ENCODE data around the gene PNKD. TPM values are rescaled to one million over a fixed set of nuclear protein-coding genes. Genes with fewer than 3 reads are reported as not detected.

PNKD gene
- total RNA-seq = 38.3 and 43.7 TPM in 2 replicates

GRCh38 chr2:218269900-218270720 is at the start of gene PNKD, which contains the start of gene AAMP:
Gene PNKD, plus strand, starts transcription at chr2:218270519. Its CDS starts 17 bp downstream, at chr2:218270536.
Gene AAMP, minus strand, starts transcription at chr2:218270137. Its CDS starts 51 bp downstream, at chr2:218270086.

GRCh38 chr2:218260742-218261422 is 9.4 kb upstream of the PNKD start, which contains the start of gene GPBAR1:
Gene GPBAR1, plus strand, starts transcription at chr2:218261015. Its CDS starts 1,710 bp downstream, at chr2:218262725.

GRCh38 chr2:218292048-218293014 is 22.0 kb downstream of the PNKD start, which contains the start of gene TMBIM1:
Gene TMBIM1, minus strand, starts transcription at chr2:218292503. Its CDS starts 10,362 bp downstream, at chr2:218282141.

GRCh38 chr2:218381916-218382366 is 111.6 kb downstream of the PNKD start, which contains the start of gene SLC11A1:
Gene SLC11A1, plus strand, starts transcription at chr2:218382273. Its CDS starts 96 bp downstream, at chr2:218382369.

Other genes starting within 250 kb of the PNKD start
- not detected in 2 replicates for gene RUFY4, start 201.3 kb upstream of the PNKD start, total RNA-seq
- gene CXCR2, start 144.5 kb upstream of the PNKD start, total RNA-seq = not detected in 2 replicates
- not detected in 2 replicates for gene CXCR1, start 103.6 kb upstream of the PNKD start, total RNA-seq
- 346 and 401 TPM in 2 replicates for gene ARPC2, start 53.3 kb upstream of the PNKD start, total RNA-seq
- not detected in 2 replicates for gene GPBAR1, start 9.5 kb upstream of the PNKD start, total RNA-seq
- 118 and 138 TPM in 2 replicates for gene AAMP, start 382 bp upstream of the PNKD start, total RNA-seq
- 165 and 227 TPM in 2 replicates for gene TMBIM1, start 22.0 kb downstream of the PNKD start, total RNA-seq
- gene CATIP, start 86.3 kb downstream of the PNKD start, total RNA-seq = 0.59 TPM in 1 of 2 replicates, not detected in the other
- 0.05 and 0.30 TPM in 2 replicates for gene SLC11A1, start 111.8 kb downstream of the PNKD start, total RNA-seq
- gene CTDSP1, start 129.3 kb downstream of the PNKD start, total RNA-seq = 35.0 and 39.5 TPM in 2 replicates
- under 0.01 TPM in 1 of 2 replicates, not detected in the other for gene VIL1, start 148.6 kb downstream of the PNKD start, total RNA-seq